Measurements from ENCODE around the gene DBN1.

DBN1 gene

DNA sequence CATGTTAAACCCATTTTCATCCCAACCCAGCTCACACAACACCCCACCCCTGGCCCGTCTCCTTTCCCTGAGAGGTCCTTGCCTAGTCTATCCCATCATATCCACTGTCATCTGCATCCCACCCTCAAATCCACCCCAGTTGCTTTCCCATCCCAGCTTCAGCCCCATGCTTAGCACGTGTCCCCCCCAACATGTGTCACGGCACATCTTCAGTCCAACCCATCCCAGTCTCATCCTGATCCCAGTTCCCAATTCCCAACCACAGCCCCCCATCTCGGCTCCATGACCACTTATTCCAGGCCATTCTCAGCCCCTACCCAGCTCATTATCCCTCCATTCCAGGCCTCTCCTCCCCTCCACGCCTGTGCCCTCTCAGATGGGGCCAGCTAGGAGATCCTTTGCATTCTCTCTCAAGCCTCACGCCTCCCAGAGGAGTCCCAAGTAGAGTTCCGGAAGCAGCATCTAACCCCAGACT, 605 bp upstream of the DBN1 start:
- POLR2A ChIA-PET: interaction anchor here (0.7 kb wide), 1 partner anchor 162 kb away, joined by 6 read pairs; no protein-coding TSS in a partner anchor
- no peak for DNase-seq (ENCODE audit: extremely low spot score)
- TF ChIP-seq, protein P1, sequence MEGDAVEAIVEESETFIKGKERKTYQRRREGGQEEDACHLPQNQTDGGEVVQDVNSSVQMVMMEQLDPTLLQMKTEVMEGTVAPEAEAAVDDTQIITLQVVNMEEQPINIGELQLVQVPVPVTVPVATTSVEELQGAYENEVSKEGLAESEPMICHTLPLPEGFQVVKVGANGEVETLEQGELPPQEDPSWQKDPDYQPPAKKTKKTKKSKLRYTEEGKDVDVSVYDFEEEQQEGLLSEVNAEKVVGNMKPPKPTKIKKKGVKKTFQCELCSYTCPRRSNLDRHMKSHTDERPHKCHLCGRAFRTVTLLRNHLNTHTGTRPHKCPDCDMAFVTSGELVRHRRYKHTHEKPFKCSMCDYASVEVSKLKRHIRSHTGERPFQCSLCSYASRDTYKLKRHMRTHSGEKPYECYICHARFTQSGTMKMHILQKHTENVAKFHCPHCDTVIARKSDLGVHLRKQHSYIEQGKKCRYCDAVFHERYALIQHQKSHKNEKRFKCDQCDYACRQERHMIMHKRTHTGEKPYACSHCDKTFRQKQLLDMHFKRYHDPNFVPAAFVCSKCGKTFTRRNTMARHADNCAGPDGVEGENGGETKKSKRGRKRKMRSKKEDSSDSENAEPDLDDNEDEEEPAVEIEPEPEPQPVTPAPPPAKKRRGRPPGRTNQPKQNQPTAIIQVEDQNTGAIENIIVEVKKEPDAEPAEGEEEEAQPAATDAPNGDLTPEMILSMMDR (IDR thresholded peaks at IDR 0.05; ENCODE audit: control extremely low read depth, extremely low read depth, low read depth, missing control alignments): no peak
- CTCF ChIA-PET: interaction anchor here (0.7 to 0.9 kb wide), 2 partner anchors 21 to 83 kb away, joined by 3 read pairs; no protein-coding TSS in a partner anchor

GRCh38 chr5:177472460-177473442, 683 bp downstream of the DBN1 start:
- CTCF ChIA-PET: interaction anchor here (0.9 to 10.9 kb wide), 9 partner anchors 9 to 88 kb away, joined by 3 to 123 read pairs (median 6); partner anchors contain the start of gene DOK3
- POLR2A ChIA-PET: interaction anchor here (0.5 to 0.6 kb wide), 2 partner anchors 127 to 128 kb away, joined by 3 read pairs; no protein-coding TSS in a partner anchor
- TF ChIP-seq, protein P1 (IDR thresholded peaks at IDR 0.05; ENCODE audit: control extremely low read depth, extremely low read depth, low read depth, missing control alignments): peak; percentile 17
- DNase-seq (ENCODE audit: extremely low spot score): peak; percentile 84

DNA sequence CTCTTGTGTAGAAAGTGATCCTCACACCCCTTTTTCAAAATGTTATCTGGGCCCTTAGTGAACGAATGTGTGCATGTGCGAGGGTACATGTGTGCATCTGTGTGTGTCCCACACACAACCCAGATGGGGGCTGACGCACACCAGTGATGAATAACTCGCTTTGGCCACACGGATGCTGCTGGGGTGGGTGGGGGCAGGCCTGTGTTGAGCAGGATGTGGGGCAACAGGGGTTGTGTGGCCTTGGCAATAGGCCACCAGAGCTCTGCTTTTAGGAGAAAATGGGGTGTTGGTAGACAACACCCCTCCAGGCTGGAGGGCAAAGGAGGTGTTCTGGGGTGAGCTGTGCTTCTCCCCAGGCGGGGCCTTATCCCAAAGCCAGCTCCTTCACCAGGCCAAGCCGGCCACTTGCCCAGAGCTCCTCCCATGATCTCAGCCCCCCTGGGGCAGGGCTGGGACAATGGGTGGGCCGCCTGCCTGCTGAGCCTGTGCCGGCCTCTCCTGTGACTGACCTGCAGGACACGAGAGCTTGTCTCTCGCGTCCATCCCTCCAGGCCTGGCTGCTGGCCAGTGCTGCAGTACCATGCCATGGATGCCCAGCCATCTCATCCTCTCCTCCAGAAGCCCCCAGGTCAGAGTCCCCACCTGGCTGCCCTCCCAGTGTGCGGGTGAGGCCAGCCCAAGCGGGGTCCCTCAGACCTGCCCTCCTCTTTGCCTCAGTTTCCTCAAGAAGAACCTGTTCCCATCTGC, 1.7 kb downstream of the DBN1 start:
- CTCF ChIA-PET: interaction anchor here (0.9 to 10.9 kb wide), 10 partner anchors 8 to 89 kb away, joined by 3 to 123 read pairs (median 5); partner anchors contain the start of gene DOK3
- TF ChIP-seq, protein P1 (IDR thresholded peaks at IDR 0.05; ENCODE audit: control extremely low read depth, extremely low read depth, low read depth, missing control alignments): no peak
- DNase-seq (ENCODE audit: extremely low spot score): no peak
- POLR2A ChIA-PET: interaction anchor here (0.5 to 0.6 kb wide), 2 partner anchors 126 to 129 kb away, joined by 3 read pairs; no protein-coding TSS in a partner anchor

GRCh38 chr5:177470759-177471536, 2.5 kb downstream of the DBN1 start:
- ChIA-PET CTCF (interaction anchor here (1.3 to 10.9 kb wide), 7 partner anchors 8 to 81 kb away, joined by 3 to 123 read pairs (median 9); partner anchors contain the start of gene DOK3), POLR2A (no interaction called here)

DNA sequence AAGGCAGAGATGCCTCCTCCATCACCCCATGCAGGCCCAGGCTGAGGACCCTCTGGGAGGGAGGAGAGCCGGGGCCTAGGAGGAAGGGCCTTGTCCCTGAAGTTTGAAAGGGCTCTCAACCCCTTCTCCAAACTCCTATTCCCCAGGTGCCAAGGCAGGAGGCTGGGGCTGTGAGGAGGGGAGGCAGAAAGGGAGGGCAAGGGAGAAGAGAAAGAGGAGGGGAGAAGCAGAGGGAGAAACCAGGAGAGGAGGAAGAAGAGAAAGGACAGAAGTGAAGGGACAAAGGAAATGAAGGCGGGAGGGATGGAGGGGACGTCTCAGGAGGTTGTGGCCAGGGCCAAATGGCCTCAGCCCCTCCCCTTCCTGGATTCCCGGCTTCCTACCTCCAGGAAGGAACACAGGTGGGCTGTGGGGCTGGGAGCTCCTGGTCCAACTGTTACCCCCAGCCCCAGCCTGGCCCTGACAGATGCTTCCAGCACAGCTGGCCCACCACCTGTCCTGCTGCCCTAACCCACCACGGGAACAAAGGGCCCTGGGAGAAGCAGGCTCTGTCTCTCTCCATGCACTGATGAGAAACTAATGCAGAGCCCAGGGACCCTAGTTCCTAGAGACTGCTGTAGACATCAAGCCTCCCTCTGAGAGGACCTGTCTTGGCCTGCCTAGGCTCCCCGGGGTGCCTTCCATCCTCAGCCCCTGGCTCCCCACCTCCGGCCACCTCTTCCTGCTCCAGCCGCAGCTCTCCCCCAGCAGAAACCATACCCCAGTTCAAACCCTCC, 3.5 kb downstream of the DBN1 start:
- no peak for DNase-seq (ENCODE audit: extremely low spot score)
- CTCF ChIA-PET: interaction anchor here (0.8 to 10.9 kb wide), 5 partner anchors 9 to 398 kb away, joined by 3 to 123 read pairs (median 6); no protein-coding TSS in a partner anchor
- TF ChIP-seq, protein P1 (IDR thresholded peaks at IDR 0.05; ENCODE audit: control extremely low read depth, extremely low read depth, low read depth, missing control alignments): no peak
- POLR2A ChIA-PET: no interaction called here

More at GRCh38 chr5:177470759-177471536, 2.5 kb downstream of the DBN1 start:
- TF ChIP-seq, protein P1 (IDR thresholded peaks at IDR 0.05; ENCODE audit: control extremely low read depth, extremely low read depth, low read depth, missing control alignments): no peak
- DNase-seq (ENCODE audit: extremely low spot score): no peak

Data from GM10248 (cell line).